Hematopoietic multipotent progenitor cell (in vitro differentiated cells): Measurements from ENCODE around the gene CDC42EP1. TPM values are rescaled to one million over a fixed set of nuclear protein-coding genes. Genes with fewer than 3 reads are reported as not detected.
"Not testable (repeated sequence)": the region's sequence is repeated elsewhere in the genome, so short reads cannot be mapped to it uniquely, and the experiment has no call there.

Experiments
- DNase-seq, 3 donors: peaks; one replicate each; pipeline ENCODE4 v3.0.0-alpha.2; 2011 to 2015; ENCODE audit warnings: low read depth in 2 of 3, low spot score in 2 of 3
- total RNA-seq: library from RNA; depleted of rRNA; stranded (reverse); fragments of >200 nt; gene quantifications from one replicate; pipeline ENCODE4 v1.2.3, GENCODE V29; 2012

The CDC42EP1 gene
- total RNA-seq, 1 donor, result under 0.01 TPM

GRCh38 chr22:37571992-37572373 is 11.7 kb downstream of the CDC42EP1 start:
- DNase-seq, result no peak

- DNase-seq, result no peak
These were observed 15.3 kb downstream of the CDC42EP1 start for GRCh38 chr22:37575490-37576003.

- DNase-seq, result no peak
These were observed 17.7 kb downstream of the CDC42EP1 start for GRCh38 chr22:37578002-37578401.

GRCh38 chr22:37581504-37581903 is 21.2 kb downstream of the CDC42EP1 start:
- DNase-seq, result no peak

GRCh38 chr22:37582526-37582925 is 22.2 kb downstream of the CDC42EP1 start:
- no peak for DNase-seq

GRCh38 chr22:37588546-37589215 is 28.4 kb downstream of the CDC42EP1 start:
- no peak for DNase-seq

- no peak for DNase-seq
These were observed 29.4 kb downstream of the CDC42EP1 start for GRCh38 chr22:37589636-37590035.

- not testable (repeated sequence) for DNase-seq
These were observed 30.8 kb downstream of the CDC42EP1 start for GRCh38 chr22:37591081-37591480.

GRCh38 chr22:37591823-37592404 is 31.6 kb downstream of the CDC42EP1 start:
- DNase-seq, result no peak

GRCh38 chr22:37594237-37594636 is 34.0 kb downstream of the CDC42EP1 start:
- DNase-seq, result no peak

- DNase-seq, result no peak
These were observed 38.9 kb downstream of the CDC42EP1 start for GRCh38 chr22:37599153-37599552.

GRCh38 chr22:37601203-37601539 is 40.9 kb downstream of the CDC42EP1 start:
- DNase-seq, result no peak

- peak in 1 of 3 donors; percentile 23 for DNase-seq
These were observed 41.5 kb downstream of the CDC42EP1 start for GRCh38 chr22:37601540-37602442.

GRCh38 chr22:37602546-37603277 is 42.4 kb downstream of the CDC42EP1 start:
- DNase-seq, result not testable (repeated sequence)

- no peak for DNase-seq
These were observed 43.8 kb downstream of the CDC42EP1 start for GRCh38 chr22:37604074-37604473.

- peak in 2 of 3 donors; percentile 22 to 46 for DNase-seq
These were observed 44.6 kb downstream of the CDC42EP1 start for GRCh38 chr22:37604875-37605274.

- DNase-seq, result peak; percentile 70 to 90 (median 75)
These were observed 47.0 kb downstream of the CDC42EP1 start for GRCh38 chr22:37607010-37607934.

GRCh38 chr22:37607935-37608476 is 47.7 kb downstream of the CDC42EP1 start:
- DNase-seq, result no peak

GRCh38 chr22:37608477-37609239 is 48.4 kb downstream of the CDC42EP1 start, which contains the start of gene GGA1:
GGA1 (plus strand) TSS chr22:37608834; CDS start chr22:37608861, 27 bp downstream.
- peak; percentile 95 to 100 (median 99) for DNase-seq
